ENCODE measurements around the gene MRNIP. TPM values are rescaled to one million over a fixed set of nuclear protein-coding genes. Genes with fewer than 3 reads are reported as not detected.

MRNIP gene
- total and polyA plus RNA-seq, 2 of the 8 experiments (the other 6 are each of a cell fraction or from before 2014, with no cell fraction given) = 29.6 TPM

DNA sequence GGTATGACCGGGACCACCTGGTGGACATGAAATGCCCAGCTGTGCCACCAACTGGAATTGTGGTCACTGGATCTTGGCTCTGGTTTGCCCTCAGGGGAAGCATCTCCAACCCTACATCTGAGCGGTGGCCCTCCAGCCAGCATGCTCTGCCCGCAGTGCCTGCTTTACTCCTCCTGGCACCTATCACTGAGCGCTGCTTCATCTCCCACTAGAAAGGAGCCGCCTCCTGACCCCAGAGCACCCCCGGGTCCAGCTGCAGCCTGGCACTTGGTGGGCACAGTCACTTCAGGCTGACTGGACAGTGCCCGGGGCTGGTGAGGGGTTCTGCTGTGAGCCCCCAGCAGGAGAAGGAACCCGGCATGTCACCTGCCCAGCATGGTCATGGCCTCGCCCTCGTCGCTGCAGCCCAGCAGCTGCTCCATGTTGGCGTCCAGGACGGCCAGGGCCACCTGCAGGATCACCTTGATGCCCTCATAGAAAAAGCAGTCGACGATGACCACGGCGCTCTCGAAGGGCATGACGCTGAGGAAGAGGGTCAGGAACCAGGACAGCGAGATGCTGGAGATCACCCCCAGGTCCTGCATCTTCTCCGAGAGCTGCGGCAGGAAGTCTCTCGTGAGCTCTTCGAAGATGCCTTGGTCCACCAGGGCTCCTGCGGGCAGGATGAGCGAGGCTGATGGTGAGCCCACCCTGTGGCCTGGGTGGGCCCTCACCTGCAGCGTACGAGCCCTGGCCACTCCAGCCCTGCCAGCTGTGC is 16.1 kb upstream of the MRNIP start:
- Histone ChIP-seq H3K27me3 (replicated peaks in 1 of 4; ENCODE audit: control insufficient read depth in 3 of 4, extremely low read depth in 1 of 4, insufficient read depth in 3 of 4, low read length in 3 of 4) (no peaks in the 10 kb centered on the region), H2BK12ac (ENCODE audit: low read depth, low read length) (no peak overlapping the region), H3K4me1 (replicated peaks in 1 of 4; ENCODE audit: control insufficient read depth in 3 of 4, insufficient read depth in 4 of 4, low read length in 3 of 4) (no peaks in the 10 kb centered on the region; a peak in 1 of 7 replicates), H3K79me2 (ENCODE audit: control insufficient read depth in 1 of 2, insufficient read depth in 2 of 2, low read length in 2 of 2) (no peaks in the 10 kb centered on the region), H3K9me3 (ENCODE audit: insufficient read depth in 2 of 2, low read depth in 1 of 2, low read length in 1 of 2) (no peaks in the 10 kb centered on the region), H2BK5ac (ENCODE audit: low read depth, low read length) (no peak overlapping the region), H3K56ac (replicated peaks; ENCODE audit: insufficient read length, low read depth, low read length) (no peak overlapping the region), H3K23ac (ENCODE audit: insufficient read length) (no peak overlapping the region), H3K36me3 (ENCODE audit: control insufficient read depth in 2 of 4, insufficient read depth in 4 of 4, low read length in 3 of 4) (peaks cover 3 to 16% (median 8%) of the 10 kb centered on the region in 4 experiments; a peak in 6 of 8 replicates), H3K4me2 (ENCODE audit: insufficient read depth in 1 of 2, low read depth in 2 of 2, low read length in 2 of 2) (no peak overlapping the region), H2BK120ac (replicated peaks; ENCODE audit: low read depth, low read length) (no peak overlapping the region), H2BK15ac (ENCODE audit: low read length) (no peak overlapping the region), H3K27ac (ENCODE audit: low read depth, low read length) (no peak overlapping the region), H2BK20ac (ENCODE audit: low read length) (no peak overlapping the region), H3K9ac (replicated peaks in 1 of 4; ENCODE audit: extremely low read depth in 1 of 4, low read depth in 3 of 4, low read length in 3 of 4) (no peak overlapping the region), H3K18ac (ENCODE audit: extremely low read depth, low read length) (no peak overlapping the region), H3K4ac (replicated peaks; ENCODE audit: insufficient read length, low read depth, low read length) (no peak overlapping the region), H3K14ac (ENCODE audit: insufficient read length) (no peak overlapping the region), H2AK5ac (ENCODE audit: low read depth, low read length) (no peak overlapping the region), H3K23me2 (ENCODE audit: low read depth, low read length) (0 out of 2 replicates have a peak, but pooled peaks cover 2% of the 10 kb centered on the region), H3K4me3 (ENCODE audit: extremely low read depth in 1 of 4, insufficient read depth in 2 of 4, low read depth in 3 of 4, low read length in 4 of 4) (no peak overlapping the region), H4K5ac (ENCODE audit: insufficient read length, low read depth, low read length) (no peak overlapping the region), H2AFZ (ENCODE audit: low read length) (no peak overlapping the region), H4K20me1 (replicated peaks in 1 of 2; ENCODE audit: control insufficient read depth in 1 of 2, insufficient read depth in 2 of 2, low read length in 2 of 2) (peaks cover 4% of the 10 kb centered on the region in 2 experiments), H3K79me1 (ENCODE audit: low read depth, low read length) (no peaks in the 10 kb centered on the region), H4K8ac (ENCODE audit: extremely low read depth, insufficient read depth, low read length) (peak overlapping the region; percentile 25; the same call in 1 of the 2 replicates), H4K91ac (replicated peaks; ENCODE audit: insufficient read length, low read length) (no peak overlapping the region)
- POLR2A ChIA-PET (ENCODE audit: partially characterized antibody) = interaction anchor here (0.6 to 1.4 kb wide), 3 partner anchors 7 to 672 kb away, joined by 3 to 4 read pairs (median 3); no protein-coding TSS in a partner anchor
- DNase-seq (ENCODE audit: low read depth in 1 of 2, low spot score in 2 of 2) = no peak
- FAIRE-seq = no peak
- WGBS, 2 experiments (ENCODE audit: extremely low coverage in 1 of 2, insufficient coverage in 1 of 2, insufficient read length in 1 of 2, insufficient replicate concordance in 2 of 2, low coverage in 1 of 2, low lambda C conversion rate in 2 of 2, missing lambda C conversion rate in 1 of 2) = 94% methylated on average over 27 of the region's 28 CpGs; no CpG with 5 or more reads in 1 of the 2 experiments
- CTCF ChIA-PET (ENCODE audit: partially characterized antibody) = interaction anchor here (0.7 to 1.6 kb wide), 5 partner anchors 9 to 116 kb away, joined by 3 to 7 read pairs (median 4); no protein-coding TSS in a partner anchor
- TF ChIP-seq TAF1 (IDR thresholded peaks at IDR 0.05; ENCODE audit: low read depth, low read length) (no peak), HDAC6 (IDR thresholded peaks at IDR 0.05; ENCODE audit: low read depth, low read length) (no peak), KDM5A (IDR thresholded peaks at IDR 0.05; ENCODE audit: low read length) (no peak), FOSL1 (IDR thresholded peaks at IDR 0.05; ENCODE audit: insufficient read depth, low read depth, low read length) (no peak), SAP30 (IDR thresholded peaks at IDR 0.05; ENCODE audit: insufficient read depth, insufficient replicate concordance, low read length) (no peak), PHF8 (conservative IDR thresholded peaks at IDR 0.05; ENCODE audit: low read depth, low read length) (no peak), NANOG (IDR thresholded peaks at IDR 0.05; ENCODE audit: insufficient read depth, low read depth, low read length, poor library complexity, severe bottlenecking) (no peak), TEAD4 (IDR thresholded peaks at IDR 0.05; ENCODE audit: low read depth, low read length) (no peak), SIX5 (IDR thresholded peaks at IDR 0.05; ENCODE audit: low read depth, low read length) (no peak), POLR2AphosphoS5 (IDR thresholded peaks at IDR 0.05; ENCODE audit: low read depth, low read length) (no peak), ZNF274 (IDR thresholded peaks at IDR 0.05; ENCODE audit: borderline replicate concordance, extremely low read depth, low read length) (no peak), TAF7 (optimal IDR thresholded peaks at IDR 0.05; ENCODE audit: borderline replicate concordance, low read depth, low read length) (no peak)

Measured in H1 (cell line).